ENCODE results near the gene LYSMD3. TPM values are rescaled to one million over a fixed set of nuclear protein-coding genes. Genes with fewer than 3 reads are reported as not detected.

Gene LYSMD3
- polyA plus RNA-seq, 2 of the 4 experiments (the other 2 are of a cell fraction) = 10.6 to 24.1 TPM

DNA sequence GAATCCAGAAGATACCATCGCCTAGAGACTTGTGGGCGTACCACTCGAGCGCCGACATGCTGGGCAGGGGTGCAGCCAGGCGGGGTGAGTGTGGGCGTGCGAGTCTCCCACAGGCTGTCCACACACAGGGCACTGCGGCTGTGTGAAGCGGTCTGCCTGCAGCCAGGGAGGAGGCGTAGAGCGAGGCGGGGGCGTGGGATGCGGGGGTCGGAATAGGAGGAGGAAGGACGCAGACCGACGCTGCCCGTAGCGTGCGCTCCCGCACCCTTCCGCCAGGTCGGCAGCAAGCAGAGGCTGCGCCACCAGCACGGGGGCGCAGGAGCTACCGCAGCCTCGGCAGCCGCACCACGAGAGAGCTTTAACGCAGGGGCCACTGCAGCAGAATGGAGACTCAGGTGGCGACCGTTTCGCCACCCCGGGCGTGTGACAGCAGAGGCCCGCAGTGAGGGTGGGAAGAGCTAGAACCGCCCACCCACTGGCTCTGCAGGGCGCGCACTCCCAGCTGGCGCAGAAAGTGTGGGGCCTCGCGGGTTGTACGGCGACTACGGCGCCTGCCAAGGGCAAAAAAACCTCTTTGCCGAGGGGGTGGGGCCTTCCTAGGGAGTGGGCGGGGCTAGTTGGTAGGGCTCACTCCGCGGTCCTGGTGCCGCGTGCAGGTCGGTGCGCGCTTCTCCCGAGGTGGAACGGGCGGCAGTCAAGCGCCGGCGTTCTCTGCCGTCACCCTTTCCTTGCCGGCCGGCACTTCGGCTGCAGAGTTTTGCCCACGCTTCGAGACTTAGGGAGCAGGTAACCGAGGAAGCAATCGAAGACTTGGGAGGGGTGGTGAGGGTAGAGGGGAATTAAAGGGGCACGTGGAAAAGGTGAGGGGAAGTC lies 54.9 kb downstream of the LYSMD3 start, which contains the start of the genes MBLAC2 and POLR3G (continued):
- TF ChIP-seq CHD2 (IDR thresholded peaks at IDR 0.05; ENCODE audit: low read length, partially characterized antibody) = no peak
- no peak for TF ChIP-seq SREBF2 (IDR thresholded peaks at IDR 0.05)
- TF ChIP-seq TFCP2L1 (CRISPR knock-in tag; IDR thresholded peaks at IDR 0.05) = no peak
- peak; percentile 77 for TF ChIP-seq POLR2A (IDR thresholded peaks at IDR 0.05; ENCODE audit: low read length)
- no peak for TF ChIP-seq ZC3H11A (IDR thresholded peaks at IDR 0.05)
- no peak for TF ChIP-seq FOSB (CRISPR knock-in tag; IDR thresholded peaks at IDR 0.05)
- TF ChIP-seq MYC (IDR thresholded peaks at IDR 0.05; ENCODE audit: borderline replicate concordance, low read length) = peak; percentile 76; the same call in 1 of the 2 replicates
- TF ChIP-seq CHD4 (IDR thresholded peaks at IDR 0.05; ENCODE audit: borderline replicate concordance) = no peak
- no peak for TF ChIP-seq POLR2AphosphoS2 (conservative IDR thresholded peaks at IDR 0.05; ENCODE audit: low read length)
- TF ChIP-seq, protein P1, sequence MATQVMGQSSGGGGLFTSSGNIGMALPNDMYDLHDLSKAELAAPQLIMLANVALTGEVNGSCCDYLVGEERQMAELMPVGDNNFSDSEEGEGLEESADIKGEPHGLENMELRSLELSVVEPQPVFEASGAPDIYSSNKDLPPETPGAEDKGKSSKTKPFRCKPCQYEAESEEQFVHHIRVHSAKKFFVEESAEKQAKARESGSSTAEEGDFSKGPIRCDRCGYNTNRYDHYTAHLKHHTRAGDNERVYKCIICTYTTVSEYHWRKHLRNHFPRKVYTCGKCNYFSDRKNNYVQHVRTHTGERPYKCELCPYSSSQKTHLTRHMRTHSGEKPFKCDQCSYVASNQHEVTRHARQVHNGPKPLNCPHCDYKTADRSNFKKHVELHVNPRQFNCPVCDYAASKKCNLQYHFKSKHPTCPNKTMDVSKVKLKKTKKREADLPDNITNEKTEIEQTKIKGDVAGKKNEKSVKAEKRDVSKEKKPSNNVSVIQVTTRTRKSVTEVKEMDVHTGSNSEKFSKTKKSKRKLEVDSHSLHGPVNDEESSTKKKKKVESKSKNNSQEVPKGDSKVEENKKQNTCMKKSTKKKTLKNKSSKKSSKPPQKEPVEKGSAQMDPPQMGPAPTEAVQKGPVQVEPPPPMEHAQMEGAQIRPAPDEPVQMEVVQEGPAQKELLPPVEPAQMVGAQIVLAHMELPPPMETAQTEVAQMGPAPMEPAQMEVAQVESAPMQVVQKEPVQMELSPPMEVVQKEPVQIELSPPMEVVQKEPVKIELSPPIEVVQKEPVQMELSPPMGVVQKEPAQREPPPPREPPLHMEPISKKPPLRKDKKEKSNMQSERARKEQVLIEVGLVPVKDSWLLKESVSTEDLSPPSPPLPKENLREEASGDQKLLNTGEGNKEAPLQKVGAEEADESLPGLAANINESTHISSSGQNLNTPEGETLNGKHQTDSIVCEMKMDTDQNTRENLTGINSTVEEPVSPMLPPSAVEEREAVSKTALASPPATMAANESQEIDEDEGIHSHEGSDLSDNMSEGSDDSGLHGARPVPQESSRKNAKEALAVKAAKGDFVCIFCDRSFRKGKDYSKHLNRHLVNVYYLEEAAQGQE (IDR thresholded peaks at IDR 0.05) = no peak
- no peak for TF ChIP-seq HOXB13 (CRISPR knock-in tag; IDR thresholded peaks at IDR 0.05; ENCODE audit: low read depth)
- TF ChIP-seq, protein P2, sequence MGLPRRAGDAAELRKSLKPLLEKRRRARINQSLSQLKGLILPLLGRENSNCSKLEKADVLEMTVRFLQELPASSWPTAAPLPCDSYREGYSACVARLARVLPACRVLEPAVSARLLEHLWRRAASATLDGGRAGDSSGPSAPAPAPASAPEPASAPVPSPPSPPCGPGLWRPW (IDR thresholded peaks at IDR 0.05) = no peak
- no peak for TF ChIP-seq HEYL (CRISPR knock-in tag; IDR thresholded peaks at IDR 0.05)
- TF ChIP-seq CBX8 (IDR thresholded peaks at IDR 0.05) = no peak
- TF ChIP-seq ZSCAN20 (CRISPR knock-in tag; IDR thresholded peaks at IDR 0.05) = no peak
- no peak for TF ChIP-seq EP300 (IDR thresholded peaks at IDR 0.05)
- TF ChIP-seq JUN (IDR thresholded peaks at IDR 0.05) = peak; percentile 68 to 94; a peak in 4 of 5 replicates
- TF ChIP-seq HOXA7 (CRISPR knock-in tag; IDR thresholded peaks at IDR 0.05) = no peak
- TF ChIP-seq NPAS2 (CRISPR knock-in tag; IDR thresholded peaks at IDR 0.05; ENCODE audit: borderline replicate concordance) = no peak
- TF ChIP-seq, protein P3, sequence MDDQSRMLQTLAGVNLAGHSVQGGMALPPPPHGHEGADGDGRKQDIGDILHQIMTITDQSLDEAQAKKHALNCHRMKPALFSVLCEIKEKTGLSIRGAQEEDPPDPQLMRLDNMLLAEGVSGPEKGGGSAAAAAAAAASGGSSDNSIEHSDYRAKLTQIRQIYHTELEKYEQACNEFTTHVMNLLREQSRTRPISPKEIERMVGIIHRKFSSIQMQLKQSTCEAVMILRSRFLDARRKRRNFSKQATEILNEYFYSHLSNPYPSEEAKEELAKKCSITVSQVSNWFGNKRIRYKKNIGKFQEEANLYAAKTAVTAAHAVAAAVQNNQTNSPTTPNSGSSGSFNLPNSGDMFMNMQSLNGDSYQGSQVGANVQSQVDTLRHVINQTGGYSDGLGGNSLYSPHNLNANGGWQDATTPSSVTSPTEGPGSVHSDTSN (IDR thresholded peaks at IDR 0.05) = peak; percentile 68
- no peak for TF ChIP-seq RARB (CRISPR knock-in tag; IDR thresholded peaks at IDR 0.05)
- TF ChIP-seq HDAC2 (IDR thresholded peaks at IDR 0.05) = no peak

DNA sequence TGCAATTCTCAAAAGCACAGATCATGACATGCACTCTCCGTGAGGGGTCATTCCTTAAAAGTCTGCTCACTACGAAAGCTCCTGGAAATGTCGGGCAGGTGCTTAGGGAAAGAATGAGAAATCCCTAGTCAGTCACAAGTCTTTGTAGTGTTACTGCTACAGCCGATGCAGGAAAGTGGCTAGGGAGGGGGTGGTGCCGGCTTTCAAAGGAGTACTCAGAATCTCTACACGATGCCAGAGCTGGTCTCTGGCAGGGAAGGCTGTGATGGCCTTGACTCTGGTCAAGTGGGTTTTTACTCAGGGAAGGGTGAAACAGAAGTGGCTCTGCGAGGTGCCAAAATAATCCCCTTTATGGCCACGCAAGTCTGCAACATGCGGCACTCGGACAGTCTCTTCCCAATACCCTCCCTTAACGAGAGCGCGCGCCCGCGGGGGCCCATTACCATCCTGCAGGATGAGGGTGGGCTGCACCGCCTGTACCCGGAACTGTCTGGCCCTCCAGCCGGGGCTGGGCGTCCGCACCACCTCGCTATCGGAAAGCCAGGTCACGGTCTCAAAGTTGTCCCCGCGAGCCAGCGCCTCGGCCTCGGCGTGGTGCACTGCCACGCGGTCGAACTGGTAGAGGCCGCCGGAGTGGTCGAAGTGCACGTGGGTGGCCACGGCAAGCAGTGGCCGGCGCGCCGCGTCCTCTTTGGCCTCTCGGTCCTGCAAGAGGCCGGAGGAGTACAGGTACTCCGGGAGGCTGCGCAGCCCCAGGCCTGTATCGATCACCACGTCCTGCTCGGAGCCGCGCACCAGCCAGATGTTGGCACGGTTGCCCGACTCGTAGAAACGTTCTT lies 55.8 kb downstream of the LYSMD3 start:
- POLR2A ChIA-PET = interaction anchor here (0.8 to 3.8 kb wide), 9 partner anchors 8 to 910 kb away, joined by 3 to 46 read pairs (median 5); partner anchors contain the start of genes ARRDC3, CETN3 and LYSMD3
- no peak for FAIRE-seq
- peak; percentile 52 to 60 for ATAC-seq
- Histone ChIP-seq H3K4me1 (peaks cover 13% of the 10 kb centered on the region), H3K27ac (peak overlapping the region; percentile 92 to 94), H3K4me2 (peak overlapping the region; percentile 91), H3K4me3 (peak overlapping the region; percentile 80), H3K9me3 (no peaks in the 10 kb centered on the region)
- under 1% methylated on average over 27 of the region's 56 CpGs for WGBS (ENCODE audit: missing lambda C conversion rate)
- DNase-seq (ENCODE audit: low read depth in 1 of 2, low spot score in 1 of 2) = peak; percentile 14 to 34
- CTCF ChIA-PET = interaction anchor here (0.9 to 1.7 kb wide), 11 partner anchors 7 to 63 kb away, joined by 3 to 5 read pairs (median 4); partner anchors contain the start of gene LYSMD3
- TF ChIP-seq CHD4 (IDR thresholded peaks at IDR 0.05; ENCODE audit: borderline replicate concordance) = no peak
- peak; percentile 90; the same call in 1 of the 2 replicates for TF ChIP-seq RNF2 (IDR thresholded peaks at IDR 0.05; ENCODE audit: borderline replicate concordance, low read depth)
- TF ChIP-seq, protein P4, sequence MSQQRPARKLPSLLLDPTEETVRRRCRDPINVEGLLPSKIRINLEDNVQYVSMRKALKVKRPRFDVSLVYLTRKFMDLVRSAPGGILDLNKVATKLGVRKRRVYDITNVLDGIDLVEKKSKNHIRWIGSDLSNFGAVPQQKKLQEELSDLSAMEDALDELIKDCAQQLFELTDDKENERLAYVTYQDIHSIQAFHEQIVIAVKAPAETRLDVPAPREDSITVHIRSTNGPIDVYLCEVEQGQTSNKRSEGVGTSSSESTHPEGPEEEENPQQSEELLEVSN (IDR thresholded peaks at IDR 0.05; ENCODE audit: borderline replicate concordance, low read depth) = peak; percentile 94
- 0 out of 2 replicates have a peak, but pooled peaks have one; percentile 40 for TF ChIP-seq PHF8 (IDR thresholded peaks at IDR 0.05; ENCODE audit: borderline replicate concordance, low read depth)
- TF ChIP-seq FOSB (CRISPR knock-in tag; IDR thresholded peaks at IDR 0.05) = no peak
- TF ChIP-seq, protein P5, sequence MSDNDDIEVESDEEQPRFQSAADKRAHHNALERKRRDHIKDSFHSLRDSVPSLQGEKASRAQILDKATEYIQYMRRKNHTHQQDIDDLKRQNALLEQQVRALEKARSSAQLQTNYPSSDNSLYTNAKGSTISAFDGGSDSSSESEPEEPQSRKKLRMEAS (IDR thresholded peaks at IDR 0.05) = peak; percentile 98
- no peak for TF ChIP-seq ESRRA (IDR thresholded peaks at IDR 0.05; ENCODE audit: borderline replicate concordance, low read length)
- no peak for TF ChIP-seq KDM5A (IDR thresholded peaks at IDR 0.05)
- peak; percentile 54; the same call in 1 of the 2 replicates for TF ChIP-seq HOXB5 (CRISPR knock-in tag; IDR thresholded peaks at IDR 0.05)
- no peak for TF ChIP-seq TFCP2L1 (CRISPR knock-in tag; IDR thresholded peaks at IDR 0.05)
- TF ChIP-seq ZSCAN20 (CRISPR knock-in tag; IDR thresholded peaks at IDR 0.05) = no peak
- TF ChIP-seq POLR2A (IDR thresholded peaks at IDR 0.05; ENCODE audit: low read length) = no peak
- TF ChIP-seq CEBPB (IDR thresholded peaks at IDR 0.05) = no peak
